ENCODE data around the gene ANGPTL4.
"Not testable (repeated sequence)": the region's sequence is repeated elsewhere in the genome, so short reads cannot be mapped to it uniquely, and the experiment has no call there.

Gene ANGPTL4

GRCh38 chr19:8391198-8392016, 27.5 kb downstream of the ANGPTL4 start:
- DNase-seq = no peak

DNA sequence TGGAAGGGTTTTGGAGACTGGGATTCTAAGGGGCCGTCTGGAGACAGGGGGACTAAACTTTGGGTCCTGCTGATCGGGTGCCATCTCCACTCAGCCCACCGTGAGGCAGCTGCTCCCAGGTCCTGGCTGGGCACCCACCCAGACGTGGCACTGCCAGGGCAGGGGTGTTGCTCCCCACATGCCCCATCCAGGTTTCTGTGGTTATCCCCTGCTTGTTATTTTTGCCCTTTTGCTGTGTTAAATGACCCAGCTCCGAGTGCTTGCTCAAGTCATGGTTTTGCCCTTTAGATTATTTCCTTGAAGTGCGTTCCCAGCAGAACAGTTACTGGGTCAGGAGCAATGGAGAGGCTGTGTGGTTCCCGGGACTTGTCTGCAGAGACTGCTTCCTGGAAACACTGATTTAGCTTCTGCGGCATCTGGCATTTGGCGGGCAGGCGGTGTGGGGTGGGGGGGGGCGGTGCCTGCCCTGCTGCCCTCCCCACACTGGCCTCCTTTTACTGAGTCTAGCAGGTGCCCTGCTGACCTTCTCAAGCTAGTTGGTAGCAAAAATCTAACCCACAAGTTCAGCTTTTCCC, 28.1 kb downstream of the ANGPTL4 start:
- no peak for DNase-seq

- no peak for DNase-seq
These were observed 29.4 kb downstream of the ANGPTL4 start for GRCh38 chr19:8393192-8393870.

DNA sequence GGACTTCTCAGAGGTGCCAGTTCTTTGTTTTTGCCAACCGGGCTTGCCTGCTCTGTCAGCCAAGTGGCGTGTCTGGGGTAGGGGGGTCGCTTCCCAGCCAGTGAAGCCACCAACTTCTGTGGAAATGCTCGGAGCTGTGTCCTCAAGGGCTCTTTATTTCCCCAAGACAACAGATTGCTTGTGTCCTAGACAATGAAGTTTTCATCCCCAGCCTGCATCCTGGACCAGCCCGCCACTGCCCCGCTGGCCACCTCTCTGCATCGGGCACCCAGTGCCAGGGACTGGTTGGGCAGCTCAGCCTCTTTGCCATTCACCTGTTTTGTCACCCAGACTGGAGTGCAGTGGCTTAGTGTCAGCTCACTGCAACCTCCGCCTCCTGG, 29.9 kb downstream of the ANGPTL4 start:
- DNase-seq = no peak

- no peak for DNase-seq
These were observed 31.7 kb downstream of the ANGPTL4 start for GRCh38 chr19:8395621-8396082.

DNA sequence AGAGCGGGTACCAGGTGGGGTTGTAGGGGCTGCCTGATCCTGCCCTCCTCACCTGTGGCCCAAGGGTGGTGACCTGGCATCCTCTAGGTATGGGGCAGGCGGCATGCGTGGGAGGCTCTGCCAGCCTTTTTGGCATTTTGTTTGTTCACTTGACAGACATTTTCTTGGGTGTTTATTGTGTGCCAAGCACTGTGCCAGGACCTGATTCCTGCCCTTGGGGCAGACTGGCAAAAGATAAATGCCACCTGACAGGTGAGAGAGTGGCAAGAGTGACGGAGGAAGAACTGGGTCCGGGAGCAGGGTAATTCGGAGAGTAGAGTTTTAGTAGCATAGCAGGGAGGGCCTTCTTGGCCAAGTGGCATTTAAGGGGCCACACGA, 32.2 kb downstream of the ANGPTL4 start:
- no peak for DNase-seq

- no peak for DNase-seq
These were observed 32.7 kb downstream of the ANGPTL4 start for GRCh38 chr19:8396563-8397203.

DNA sequence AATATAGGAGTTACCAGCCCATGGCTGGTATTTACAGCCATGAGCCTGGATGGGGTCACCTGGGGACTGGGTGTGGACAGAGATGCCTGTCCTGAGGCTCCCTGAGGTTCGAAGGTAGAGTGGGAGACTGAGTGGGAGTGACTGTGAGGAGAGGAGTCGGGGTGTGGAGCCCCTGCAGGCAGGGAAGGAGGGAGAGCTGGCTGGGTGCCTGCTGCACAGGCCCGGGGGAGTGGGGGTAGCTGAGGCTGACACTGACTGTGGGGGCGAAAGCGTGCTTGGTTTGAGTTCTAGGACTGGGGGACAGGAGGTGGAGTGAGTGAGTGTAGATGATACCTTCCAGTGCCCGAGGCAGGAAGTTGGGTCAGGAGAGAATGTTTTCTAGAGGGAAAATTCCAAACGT, 33.3 kb downstream of the ANGPTL4 start:
- DNase-seq = no peak

DNA sequence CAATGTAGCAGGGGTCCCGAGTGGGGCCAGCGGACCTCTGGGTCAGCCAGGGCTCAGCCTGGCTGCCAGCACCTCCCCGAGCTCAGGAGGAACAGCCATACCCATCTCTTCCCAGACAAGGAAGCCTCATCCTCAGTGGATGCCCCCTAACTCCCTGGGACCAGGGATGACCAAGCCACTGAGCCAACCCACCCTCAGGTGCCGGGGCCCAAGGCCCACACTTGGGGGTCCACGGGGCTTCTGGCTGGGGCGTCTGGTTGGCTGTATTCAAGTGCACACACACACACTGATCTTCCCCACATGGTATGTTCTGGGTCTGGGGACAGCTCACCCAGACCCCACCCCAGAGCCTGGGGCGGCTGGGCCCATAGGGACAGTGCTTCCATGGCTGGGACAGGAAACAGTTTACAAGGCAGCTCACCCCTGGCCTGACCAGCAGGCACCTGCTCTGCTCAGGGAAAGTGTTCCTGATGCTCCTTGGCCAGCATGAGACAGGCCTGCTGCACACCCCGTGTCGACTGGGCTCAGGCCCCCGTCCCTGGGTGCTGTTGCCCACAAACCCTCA, 33.9 kb downstream of the ANGPTL4 start:
- DNase-seq = no peak

GRCh38 chr19:8398311-8398771, 34.4 kb downstream of the ANGPTL4 start:
- DNase-seq = no peak

DNA sequence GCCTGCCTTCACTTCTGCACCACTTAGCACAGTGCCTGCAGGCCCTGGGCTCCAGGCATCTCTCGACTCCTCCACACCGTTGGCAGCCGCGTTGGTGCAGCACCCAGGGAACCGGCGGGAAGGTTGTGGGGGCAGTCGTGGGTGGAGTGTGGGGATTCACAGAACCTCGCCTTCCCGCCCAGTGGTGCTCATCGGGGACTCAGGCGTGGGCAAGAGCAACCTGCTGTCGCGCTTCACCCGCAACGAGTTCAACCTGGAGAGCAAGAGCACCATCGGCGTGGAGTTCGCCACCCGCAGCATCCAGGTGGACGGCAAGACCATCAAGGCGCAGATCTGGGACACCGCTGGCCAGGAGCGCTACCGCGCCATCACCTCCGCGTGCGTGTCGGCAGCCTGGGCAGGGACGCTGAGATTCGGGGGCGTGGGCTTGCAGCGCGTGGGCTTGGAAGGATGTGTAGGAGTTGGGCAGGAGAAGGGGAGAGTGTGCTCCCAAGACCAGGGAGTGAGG, 35.8 kb downstream of the ANGPTL4 start:
- DNase-seq = no peak

- DNase-seq = no peak
These were observed 38.0 kb downstream of the ANGPTL4 start for GRCh38 chr19:8401981-8402411.

DNA sequence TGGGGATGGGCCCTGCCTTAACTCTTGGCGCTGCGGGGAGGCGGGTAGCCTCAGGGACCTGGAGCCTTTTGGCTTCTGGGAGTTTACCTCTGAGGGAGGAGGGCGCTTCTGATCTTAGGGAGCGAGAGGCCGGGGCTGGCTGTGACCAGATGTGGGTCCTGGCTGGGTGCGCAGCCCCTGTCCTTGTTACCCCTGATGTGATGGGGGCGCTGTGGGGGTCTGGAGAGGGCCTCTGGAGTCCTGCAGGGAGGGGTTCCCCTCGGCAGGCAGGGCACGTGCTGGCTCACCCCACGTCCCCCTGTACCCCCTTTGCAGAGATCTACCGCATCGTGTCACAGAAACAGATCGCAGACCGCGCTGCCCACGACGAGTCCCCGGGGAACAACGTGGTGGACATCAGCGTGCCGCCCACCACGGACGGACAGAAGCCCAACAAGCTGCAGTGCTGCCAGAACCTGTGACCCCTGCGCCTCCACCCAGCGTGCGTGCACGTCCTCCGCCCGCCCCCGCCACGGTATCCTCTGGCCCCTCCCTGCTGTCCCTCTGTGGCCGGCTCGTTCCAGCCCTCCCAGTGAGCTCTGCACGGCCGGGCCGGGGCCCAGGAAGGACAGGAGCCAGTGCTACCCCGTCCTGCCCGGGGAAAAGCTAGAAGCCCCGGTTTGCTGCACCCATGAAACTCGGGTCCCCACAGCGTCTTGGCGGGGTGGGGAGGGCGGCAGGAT, 39.3 kb downstream of the ANGPTL4 start:
- no peak for DNase-seq

- no peak for DNase-seq
These were observed 39.8 kb downstream of the ANGPTL4 start for GRCh38 chr19:8403820-8404109.

DNA sequence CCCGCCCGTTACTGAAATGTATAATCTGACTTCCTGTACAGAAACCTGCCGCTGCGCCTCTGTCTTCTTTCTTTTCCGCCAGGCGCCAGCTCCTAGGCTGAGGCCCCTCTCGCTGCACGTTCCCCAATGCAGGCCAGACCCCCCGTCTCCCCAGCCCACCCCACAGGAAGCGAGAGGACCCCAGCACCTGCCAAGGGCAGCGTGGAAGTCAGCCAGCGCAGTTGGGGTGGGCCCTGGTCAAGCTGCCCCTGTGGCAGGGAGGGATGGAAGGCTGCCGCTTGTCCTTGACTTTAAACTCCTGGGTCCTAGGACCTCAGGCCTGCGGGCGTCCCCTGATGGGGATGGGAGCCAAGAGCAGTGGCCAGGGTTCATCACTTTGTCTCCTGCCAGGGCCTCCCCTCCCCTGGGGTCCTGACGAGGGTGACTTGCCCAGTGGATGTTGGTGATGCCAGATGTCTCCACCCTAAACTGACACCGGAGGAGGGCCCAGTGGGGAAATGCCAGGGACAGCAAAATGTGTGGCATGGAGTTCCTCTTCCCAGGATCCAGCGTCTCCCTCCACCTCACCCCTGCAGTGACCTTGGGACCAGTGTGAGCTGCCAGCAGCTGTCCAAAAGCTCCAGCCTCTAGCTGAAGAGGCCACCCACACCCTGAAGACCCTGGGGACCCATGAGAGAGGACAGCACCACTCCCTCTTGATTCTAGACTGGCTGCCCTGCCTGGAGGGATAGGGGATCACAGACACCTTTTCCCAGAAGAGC, 40.6 kb downstream of the ANGPTL4 start:
- DNase-seq = no peak

GRCh38 chr19:8410718-8411117, 46.8 kb downstream of the ANGPTL4 start:
- DNase-seq = not testable (repeated sequence)

- DNase-seq = peak; percentile 89
These were observed 49.1 kb downstream of the ANGPTL4 start, which contains the start of gene MARCHF2 for GRCh38 chr19:8412783-8413628. Gene MARCHF2 (plus strand): TSS chr19:8413305. CDS start chr19:8421841, 8,536 bp downstream.

DNA sequence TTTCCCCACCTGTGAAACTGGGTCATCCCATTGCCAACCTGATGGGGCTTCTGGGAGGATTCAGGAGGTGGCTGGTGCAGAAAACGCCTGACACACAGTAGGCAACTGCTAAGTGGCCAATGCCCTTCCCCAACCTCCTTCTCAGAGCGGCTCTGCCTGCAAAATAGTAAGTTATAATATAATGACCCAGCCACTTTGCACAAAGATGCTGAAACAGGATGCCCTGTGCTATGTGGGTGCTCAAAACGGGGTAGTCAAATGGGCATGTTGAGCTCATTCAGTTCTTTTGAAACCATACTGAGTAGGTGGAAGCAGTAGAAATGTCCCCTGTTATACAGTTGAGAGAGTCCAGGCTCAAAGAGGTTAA, 49.7 kb downstream of the ANGPTL4 start:
- no peak for DNase-seq

DNA sequence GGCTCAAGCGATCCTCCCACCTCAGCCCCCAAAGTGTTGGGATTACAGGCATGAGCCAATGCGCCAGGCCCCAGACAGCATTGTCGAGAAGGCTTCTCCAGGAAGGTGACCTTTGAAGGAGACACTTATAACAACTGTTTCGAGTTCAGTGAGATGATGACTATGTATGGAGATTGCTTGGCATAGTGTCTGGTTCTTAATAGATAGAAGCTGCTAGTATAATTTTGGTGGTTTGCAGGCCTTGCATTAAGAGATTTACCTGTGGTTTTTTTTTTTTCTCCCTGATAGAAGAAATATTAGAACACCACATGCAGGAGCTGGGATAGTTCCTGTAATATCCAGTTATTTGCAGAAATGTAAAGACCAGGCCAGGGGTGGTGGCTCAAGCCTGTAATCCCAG, 52.8 kb downstream of the ANGPTL4 start:
- no peak for DNase-seq

Data from NCI-H1048 (cell line).